Ascending aorta (tissue), 2 donors: ENCODE measurements around the gene CCDC137. TPM values are rescaled to one million over a fixed set of nuclear protein-coding genes. Genes with fewer than 3 reads are reported as not detected.

ENCODE experiments used
- DNase-seq, 2 donors: peaks; one replicate each; pipeline ENCODE4 v3.0.0-alpha.2; 2019; ENCODE audit warnings: low spot score in 2 of 2
- H3K27ac ChIP-seq, 2 donors: fragments of 200-600 bp; sonication (generic); one replicate each; pipeline ENCODE4 v1.5.1; 2016 to 2017; ENCODE audit warnings: mild to moderate bottlenecking in 1 of 2
- H3K27me3 ChIP-seq: fragments of 200-600 bp; sonication (generic); one replicate; pipeline ENCODE4 v1.5.1; 2017
- H3K36me3 ChIP-seq, 2 donors: fragments of 200-600 bp; sonication (generic); one replicate each; pipeline ENCODE4 v1.5.1; 2016
- H3K4me1 ChIP-seq, 2 donors: fragments of 200-600 bp; sonication (generic); one replicate each; pipeline ENCODE4 v1.5.1; 2016 to 2017; ENCODE audit warnings: mild to moderate bottlenecking in 1 of 2
- H3K4me3 ChIP-seq, 2 donors: fragments of 200-600 bp; sonication (generic); one replicate each; pipeline ENCODE4 v1.5.1; 2016 to 2017; ENCODE audit warnings: mild to moderate bottlenecking in 1 of 2
- H3K9me3 ChIP-seq, 2 donors: fragments of 200-600 bp; sonication (generic); one replicate each; pipeline ENCODE4 v1.5.1; 2016
- intact Hi-C: fragments of 100-400 bp; cut with DNase I; formaldehyde crosslinking; loops from one replicate; pipeline ENCODE4 v1.15.1; 2023
- total RNA-seq: library from RNA; depleted of rRNA; stranded (reverse); fragments of >200 nt; gene quantifications from one replicate; pipeline ENCODE4 v1.1.0, GENCODE V29; 2016
- TF ChIP-seq, protein P1 (sequence below), 3 experiments: fragments of 200-600 bp in 2 of 3; fragments of 450-650 bp in 1 of 3; sonication (generic) in 2 of 3; IDR thresholded peaks; one replicate each; pipeline ENCODE4 v1.5.1; 2016 to 2019; ENCODE audit warnings: antibody characterized with exemption in 3 of 3, mild to moderate bottlenecking in 1 of 3, moderate library complexity in 1 of 3

Gene CCDC137
- total RNA-seq, 1 donor from 2014 or later, result 15.8 TPM

- Histone ChIP-seq H3K4me3 (no peak overlapping the region), H3K9me3 (no peaks in the 10 kb centered on the region), H3K27me3 (no peaks in the 10 kb centered on the region), H3K36me3 (peaks cover 31 to 33% of the 10 kb centered on the region in 2 donors), H3K27ac (no peak overlapping the region), H3K4me1 (peaks cover 9 to 17% of the 10 kb centered on the region in 2 donors)
- TF ChIP-seq, protein P1, sequence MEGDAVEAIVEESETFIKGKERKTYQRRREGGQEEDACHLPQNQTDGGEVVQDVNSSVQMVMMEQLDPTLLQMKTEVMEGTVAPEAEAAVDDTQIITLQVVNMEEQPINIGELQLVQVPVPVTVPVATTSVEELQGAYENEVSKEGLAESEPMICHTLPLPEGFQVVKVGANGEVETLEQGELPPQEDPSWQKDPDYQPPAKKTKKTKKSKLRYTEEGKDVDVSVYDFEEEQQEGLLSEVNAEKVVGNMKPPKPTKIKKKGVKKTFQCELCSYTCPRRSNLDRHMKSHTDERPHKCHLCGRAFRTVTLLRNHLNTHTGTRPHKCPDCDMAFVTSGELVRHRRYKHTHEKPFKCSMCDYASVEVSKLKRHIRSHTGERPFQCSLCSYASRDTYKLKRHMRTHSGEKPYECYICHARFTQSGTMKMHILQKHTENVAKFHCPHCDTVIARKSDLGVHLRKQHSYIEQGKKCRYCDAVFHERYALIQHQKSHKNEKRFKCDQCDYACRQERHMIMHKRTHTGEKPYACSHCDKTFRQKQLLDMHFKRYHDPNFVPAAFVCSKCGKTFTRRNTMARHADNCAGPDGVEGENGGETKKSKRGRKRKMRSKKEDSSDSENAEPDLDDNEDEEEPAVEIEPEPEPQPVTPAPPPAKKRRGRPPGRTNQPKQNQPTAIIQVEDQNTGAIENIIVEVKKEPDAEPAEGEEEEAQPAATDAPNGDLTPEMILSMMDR (IDR thresholded peaks at IDR 0.05), result no peak
- no peak for DNase-seq
- intact Hi-C loops, result no loop called here
Observed at GRCh38 chr17:81631482-81631881, 35.1 kb upstream of the CCDC137 start.

- Histone ChIP-seq H3K9me3 (no peaks in the 10 kb centered on the region), H3K36me3 (no peaks in the 10 kb centered on the region), H3K27ac (no peak overlapping the region), H3K27me3 (no peaks in the 10 kb centered on the region), H3K4me3 (peak overlapping the region; percentile 80 to 89), H3K4me1 (peaks cover 9 to 17% of the 10 kb centered on the region in 2 donors)
- TF ChIP-seq, protein P1 (IDR thresholded peaks at IDR 0.05), result no peak
- no peak for DNase-seq
- intact Hi-C loops, result loop anchor here (5.0 kb wide), 1 partner anchor 67 kb away; the partner anchor contains the start of gene MRPL12
Observed at GRCh38 chr17:81635431-81635830, 31.1 kb upstream of the CCDC137 start.

- intact Hi-C loops, result loop anchor here (5.0 kb wide), 1 partner anchor 66 kb away; the partner anchor contains the start of gene MRPL12
- TF ChIP-seq, protein P1 (IDR thresholded peaks at IDR 0.05), result no peak
- Histone ChIP-seq H3K27ac (peak overlapping the region; percentile 78 to 85), H3K27me3 (no peaks in the 10 kb centered on the region), H3K36me3 (no peaks in the 10 kb centered on the region), H3K4me1 (peaks cover 9 to 17% of the 10 kb centered on the region in 2 donors), H3K4me3 (peak overlapping the region; percentile 80 to 89), H3K9me3 (no peaks in the 10 kb centered on the region)
- DNase-seq, result no peak
Observed at GRCh38 chr17:81635973-81636504, 30.5 kb upstream of the CCDC137 start.

GRCh38 chr17:81636505-81637288 is 29.8 kb upstream of the CCDC137 start, which contains the start of the genes NPLOC4 and TSPAN10:
TSS of gene NPLOC4 (minus strand) at chr17:81637112. CDS start at chr17:81636930, 182 bp downstream.
TSS of gene TSPAN10 (plus strand) at chr17:81637196. CDS start at chr17:81642413, 5,217 bp downstream.
- H3K36me3 ChIP-seq, result no peaks in the 10 kb centered on the region
- TF ChIP-seq, protein P1 (IDR thresholded peaks at IDR 0.05), result peak in 1 of 3 experiments; percentile 7
- H3K4me1 ChIP-seq, result peaks cover 9 to 17% of the 10 kb centered on the region in 2 donors
- H3K27me3 ChIP-seq, result no peaks in the 10 kb centered on the region
- peak; percentile 14 to 90 for DNase-seq
- H3K4me3 ChIP-seq, result peak within 1 kb of the TSS; percentile 80 to 89
- no peaks in the 10 kb centered on the region for H3K9me3 ChIP-seq
- intact Hi-C loops, result loop anchor here (1.0 to 5.0 kb wide), 2 partner anchors 30 to 66 kb away; partner anchors contain the start of genes CCDC137, MRPL12 and OXLD1
- peak within 1 kb of the TSS; percentile 78 to 85 for H3K27ac ChIP-seq

DNA sequence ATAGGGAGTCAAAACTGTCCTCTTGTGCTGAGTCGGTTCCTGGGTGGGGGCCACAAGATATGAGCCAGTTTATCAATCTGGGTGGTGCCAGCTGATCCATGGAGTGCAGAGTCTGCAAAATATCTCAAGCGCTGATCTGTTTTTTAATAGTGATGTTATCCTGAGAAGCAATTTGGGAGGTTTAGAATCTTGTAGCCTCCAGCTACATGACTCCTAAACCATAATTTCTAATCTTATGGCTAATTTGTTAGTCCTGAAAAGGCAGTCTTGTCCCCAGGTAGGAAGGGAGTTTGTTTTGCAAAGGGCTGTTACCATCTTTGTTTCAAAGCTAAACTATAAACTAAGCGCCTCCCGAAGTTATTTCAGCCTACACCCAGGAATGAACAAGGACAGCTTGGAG is 27.9 kb upstream of the CCDC137 start:
- TF ChIP-seq, protein P1 (IDR thresholded peaks at IDR 0.05), result no peak
- H3K9me3 ChIP-seq, result no peaks in the 10 kb centered on the region
- H3K4me3 ChIP-seq, result no peak overlapping the region
- peaks cover 9 to 17% of the 10 kb centered on the region in 2 donors for H3K4me1 ChIP-seq
- no peak for DNase-seq
- no peaks in the 10 kb centered on the region for H3K36me3 ChIP-seq
- no peak overlapping the region for H3K27ac ChIP-seq
- no peaks in the 10 kb centered on the region for H3K27me3 ChIP-seq
- intact Hi-C loops, result loop anchor here (5.0 kb wide), 1 partner anchor 64 kb away; the partner anchor contains the start of gene MRPL12
